HG03469 (cell line): ENCODE data around the gene SLF1.
A peak's percentile ranks its signal among the peaks of the same experiment; 100 is the strongest.

Source experiments
- ATAC-seq: cut with Tn5 transposase; IDR thresholded peaks from one replicate; pipeline ENCODE4 v1.9.1; 2021; ENCODE audit warnings: mild to moderate bottlenecking, moderate library complexity, moderate number of reproducible peaks; ENCODE audit not compliant: unreplicated experiment

The SLF1 gene

DNA sequence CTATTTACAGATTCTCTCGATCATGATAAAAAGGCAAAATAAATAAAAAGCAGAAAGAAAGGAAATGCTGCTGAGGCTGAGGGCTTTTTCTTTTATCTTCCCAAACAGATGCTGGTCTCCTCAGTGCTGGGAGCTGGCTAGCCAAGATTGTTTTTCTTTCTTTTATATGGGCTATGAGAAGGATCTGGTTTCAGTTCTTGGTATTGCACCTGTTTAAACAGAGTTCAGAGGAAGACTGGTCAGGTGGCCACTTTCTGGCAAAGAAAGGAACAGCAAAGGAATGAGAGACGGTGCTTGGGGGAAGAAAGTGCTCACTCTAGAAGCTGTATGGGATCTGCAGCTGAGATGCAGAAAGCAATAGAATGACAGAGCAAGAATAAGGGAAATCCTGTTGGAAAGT is 88.9 kb downstream of the SLF1 start:
- ATAC-seq: no peak

DNA sequence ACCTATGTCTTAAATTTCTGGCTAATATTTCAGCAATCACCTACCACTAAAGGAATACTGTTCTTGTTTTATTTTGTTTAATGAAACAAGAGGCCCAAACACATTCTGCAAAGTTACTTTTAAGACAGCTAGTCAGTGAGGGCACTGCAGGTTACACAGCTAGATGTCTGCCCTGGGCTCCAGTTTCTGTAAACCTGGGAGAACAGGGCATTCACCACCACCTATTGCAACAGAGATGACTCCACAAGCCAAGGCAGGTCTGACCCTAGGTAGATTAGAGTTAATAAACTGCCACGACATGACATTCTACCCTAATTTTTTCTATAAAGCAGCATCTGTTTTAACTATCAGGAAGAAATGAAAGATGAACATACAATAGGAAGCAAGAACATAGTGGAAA is 90.8 kb downstream of the SLF1 start:
- no peak for ATAC-seq

DNA sequence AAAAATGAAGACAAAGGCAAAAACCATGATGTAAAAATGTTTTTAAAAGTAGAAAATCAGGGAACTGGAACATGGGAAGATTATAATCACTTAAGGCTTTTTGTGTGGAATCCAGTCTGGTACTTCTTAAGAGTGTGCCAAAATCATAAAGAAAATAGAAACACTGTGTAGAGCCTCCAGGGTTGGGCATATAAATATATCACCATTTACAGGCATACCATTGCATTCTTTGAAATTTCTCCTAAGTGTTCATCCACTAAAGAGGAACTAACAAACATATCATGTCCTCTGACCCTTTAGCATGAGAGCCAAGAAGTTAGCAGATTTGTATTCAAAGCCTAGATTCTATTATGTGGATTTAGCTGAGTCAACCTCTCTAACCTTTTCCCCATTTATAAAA is 93.3 kb downstream of the SLF1 start:
- no peak for ATAC-seq

DNA sequence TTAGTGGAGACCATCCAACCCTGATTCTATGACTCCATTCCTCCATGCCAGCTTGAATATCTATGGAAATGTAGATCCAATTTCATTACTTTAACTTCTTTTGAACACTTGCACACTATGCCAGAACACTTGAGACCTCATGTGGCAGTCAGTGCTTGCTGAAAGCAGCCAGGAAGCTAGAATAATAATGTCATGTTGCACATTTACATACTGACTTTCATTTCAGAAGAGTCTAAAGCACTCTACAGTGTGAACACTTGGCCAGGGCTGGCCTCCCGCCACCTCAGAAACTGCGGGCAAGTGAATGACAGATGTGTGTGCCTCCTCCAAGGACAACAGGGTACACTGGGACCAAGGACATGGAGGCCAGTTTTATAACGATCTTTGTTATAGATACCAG is 97.3 kb downstream of the SLF1 start:
- no peak for ATAC-seq

DNA sequence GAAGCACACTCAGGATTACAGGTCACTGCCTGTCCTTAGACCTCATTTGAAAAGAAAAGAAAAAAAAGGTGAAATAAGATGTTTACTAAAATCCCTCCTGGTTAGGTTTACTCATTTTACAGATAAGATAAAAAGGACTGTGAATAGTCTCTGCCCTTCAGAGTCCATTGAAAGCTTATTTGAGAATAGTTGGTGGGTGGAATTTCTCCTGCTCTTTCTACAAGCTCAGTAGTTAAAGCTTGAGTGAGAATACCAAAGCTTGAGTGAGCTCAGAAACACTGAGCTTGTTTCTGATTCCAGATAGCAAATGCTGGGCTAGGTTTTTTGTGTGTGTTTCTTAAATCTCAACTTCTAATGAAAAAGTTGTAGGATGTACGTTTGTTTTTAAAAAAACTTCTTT is 106.7 kb downstream of the SLF1 start:
- no peak for ATAC-seq

DNA sequence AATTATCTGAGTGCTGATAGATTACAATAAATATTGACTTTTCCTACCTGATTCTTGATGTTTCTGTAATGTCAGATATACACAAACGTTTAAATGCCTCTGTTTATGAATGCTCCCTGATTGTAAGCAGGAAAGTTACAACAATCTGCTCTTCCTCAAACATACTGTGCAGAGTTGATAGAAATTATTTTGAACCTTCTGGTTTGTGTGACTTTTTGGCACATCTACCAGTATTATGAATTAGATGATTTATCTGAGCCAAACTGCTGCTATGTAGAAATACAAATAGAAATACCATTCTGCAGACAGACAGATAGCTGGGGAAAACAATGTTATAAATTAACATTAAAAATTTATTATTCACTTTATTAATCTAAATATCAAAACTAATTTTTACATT is 113.0 kb downstream of the SLF1 start:
- no peak for ATAC-seq

DNA sequence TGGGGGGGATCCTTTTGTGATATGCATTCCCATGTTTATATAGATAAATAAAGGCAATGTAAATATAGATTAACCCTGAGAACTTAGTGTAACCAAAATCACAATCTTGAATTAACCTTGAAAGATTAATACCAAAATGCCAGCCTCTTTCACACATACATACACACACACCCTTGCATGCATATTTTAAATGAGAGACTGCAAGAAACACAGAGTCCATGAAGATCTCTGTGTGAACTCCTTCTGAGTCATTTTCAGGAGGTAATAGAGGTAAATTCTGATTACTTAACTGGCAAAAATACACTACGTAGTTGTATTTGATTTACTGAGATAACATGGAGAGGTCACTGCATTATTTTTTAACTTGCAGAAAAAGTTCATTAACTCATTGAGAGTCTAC is 118.0 kb downstream of the SLF1 start:
- ATAC-seq: no peak

DNA sequence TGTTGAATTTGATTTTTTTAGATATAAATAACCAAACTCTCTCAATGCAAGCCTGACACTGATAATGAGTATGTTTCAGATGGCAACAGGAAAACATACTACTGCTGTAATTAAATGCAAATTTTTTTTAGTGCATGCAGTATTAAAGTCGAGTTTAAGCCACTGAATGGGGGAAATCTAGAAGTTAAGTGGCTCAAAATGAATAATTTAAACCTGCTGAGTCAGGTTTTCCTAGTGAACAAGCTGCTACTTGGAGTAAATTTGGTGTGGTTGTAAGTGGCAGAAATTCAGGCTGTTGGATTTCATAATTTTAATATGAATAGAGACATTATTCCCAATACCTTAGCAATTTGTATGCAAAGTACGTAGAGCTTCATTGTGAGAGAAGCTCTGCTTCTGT is 121.8 kb downstream of the SLF1 start:
- no peak for ATAC-seq

DNA sequence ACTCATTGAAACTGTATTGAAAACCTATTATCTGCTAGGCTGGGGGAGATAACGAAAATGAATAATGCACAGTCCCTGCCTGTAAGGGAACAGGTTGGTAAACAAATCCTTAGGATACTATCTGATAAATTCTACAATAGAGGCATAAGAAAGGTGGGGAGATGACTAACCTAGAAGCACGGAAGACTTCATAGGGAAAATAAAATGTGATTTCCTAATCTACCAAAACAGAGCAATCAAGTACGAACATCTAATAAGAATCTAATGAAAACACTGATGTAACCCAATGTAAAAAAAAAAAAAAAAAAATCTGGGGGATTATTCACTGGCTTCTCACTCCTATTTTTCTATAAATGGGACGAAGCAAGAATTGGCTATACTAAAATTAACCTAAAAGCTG is 124.4 kb downstream of the SLF1 start:
- no peak for ATAC-seq

DNA sequence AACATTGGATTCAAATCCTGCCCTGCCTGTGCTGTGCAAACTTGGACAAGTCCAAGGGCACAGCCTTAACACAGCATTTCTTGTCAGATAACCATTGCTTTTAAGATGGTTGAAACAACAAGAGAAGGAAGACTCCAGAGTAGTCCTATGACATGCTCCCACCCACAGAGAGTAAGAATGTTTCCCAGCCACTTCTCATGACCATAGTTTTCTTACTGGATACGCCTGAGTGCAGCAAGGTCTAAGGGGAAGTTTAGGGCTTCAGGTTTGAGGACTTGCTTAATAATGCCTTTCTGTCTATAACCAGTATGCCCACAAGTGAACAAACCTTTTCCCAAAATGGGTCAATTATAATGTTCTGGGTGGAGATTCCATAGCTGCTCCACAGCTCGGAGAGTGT is 126.4 kb downstream of the SLF1 start:
- peak; percentile 20 for ATAC-seq

DNA sequence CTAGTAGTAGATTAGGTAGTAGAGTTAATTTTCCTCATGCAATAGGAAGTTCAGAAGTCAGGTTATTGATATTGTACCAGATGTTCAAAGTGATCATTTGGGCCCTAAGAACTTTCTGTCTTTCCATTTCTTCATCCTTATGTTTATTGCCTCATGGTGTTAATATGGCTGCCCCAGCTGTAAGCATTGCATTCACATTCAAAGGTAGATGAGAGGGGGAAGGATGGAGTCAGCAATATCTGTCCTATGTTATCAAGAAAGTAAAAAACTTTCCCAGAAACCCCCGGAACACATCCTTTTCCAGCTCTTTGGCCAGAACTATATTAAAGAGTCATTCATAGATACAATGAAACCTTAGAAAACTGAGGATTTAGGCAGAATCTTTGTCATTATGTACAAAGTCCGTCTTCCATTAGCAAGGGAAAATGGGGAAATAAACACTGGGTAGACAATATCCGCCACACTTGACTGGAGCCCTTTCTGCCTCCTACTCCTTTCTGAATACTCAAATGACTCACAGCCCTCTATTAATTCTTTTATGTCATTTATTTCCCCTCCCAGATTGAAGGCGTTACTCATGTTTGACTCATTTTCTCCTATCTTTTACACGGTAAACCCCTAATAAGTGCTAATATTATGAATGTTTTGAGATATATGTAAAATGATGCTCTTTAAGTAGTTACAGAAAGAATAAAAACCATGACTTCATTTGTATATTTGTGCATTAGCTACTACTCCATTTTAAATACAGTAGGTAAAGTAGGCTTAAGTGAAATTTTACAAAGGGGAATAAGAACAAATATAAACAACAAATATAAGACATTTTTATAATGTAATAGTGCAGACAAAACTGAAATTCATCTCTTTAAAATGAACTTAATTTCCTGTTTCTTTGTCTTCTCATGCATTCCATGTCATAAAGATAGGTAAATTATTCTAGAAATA is 127.6 kb downstream of the SLF1 start:
- peak; percentile 59 for ATAC-seq

DNA sequence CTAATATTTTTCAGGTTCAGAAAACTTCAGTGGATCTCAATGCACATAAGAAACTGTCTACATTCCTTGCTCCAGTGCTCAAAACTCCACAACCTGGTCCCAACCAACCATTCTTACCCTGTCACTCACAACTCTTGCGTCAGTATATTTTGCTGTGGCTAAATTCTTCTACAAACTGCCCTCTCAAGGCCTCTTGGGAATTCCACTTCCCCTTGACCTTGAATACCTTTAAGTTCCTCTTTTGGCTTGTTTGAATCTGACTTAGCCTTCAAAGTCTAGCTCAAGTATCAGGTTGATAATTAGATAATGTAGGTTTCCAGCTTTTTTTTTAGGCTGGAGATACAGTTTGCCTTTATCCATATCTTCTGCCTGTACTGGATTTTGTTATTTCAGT is 128.3 kb downstream of the SLF1 start:
- peak; percentile 49 for ATAC-seq
